SJSA1 (cell line): ENCODE data around the gene YDJC. TPM values are rescaled to one million over a fixed set of nuclear protein-coding genes. Genes with fewer than 3 reads are reported as not detected.
A peak's percentile ranks its signal among the peaks of the same experiment; 100 is the strongest.
"Not testable (repeated sequence)": the region's sequence is repeated elsewhere in the genome, so short reads cannot be mapped to it uniquely, and the experiment has no call there.

ENCODE experiments used
- DNase-seq, 2 experiments: peaks; one replicate each; pipeline ENCODE4 v3.0.0-alpha.2; 2015 to 2020; ENCODE audit warnings: low spot score in 2 of 2, low read depth in 1 of 2
- H3K27ac ChIP-seq: fragments of 250-450 bp; sonication (Bioruptor Pico); 2 replicates; pipeline ENCODE4 v1.5.1; 2020; ENCODE audit warnings: mild to moderate bottlenecking, moderate library complexity
- H3K27me3 ChIP-seq: fragments of 250-450 bp; sonication (Bioruptor Pico); replicated peaks from 2 replicates; pipeline ENCODE4 v1.5.1; 2020; ENCODE audit warnings: mild to moderate bottlenecking, moderate library complexity
- H3K36me3 ChIP-seq: fragments of 250-450 bp; sonication (Bioruptor Pico); 2 replicates; pipeline ENCODE4 v1.5.1; 2020; ENCODE audit warnings: mild to moderate bottlenecking
- H3K4me1 ChIP-seq: fragments of 250-450 bp; sonication (Bioruptor Pico); replicated peaks from 2 replicates; pipeline ENCODE4 v1.6.1; 2021; ENCODE audit warnings: mild to moderate bottlenecking
- H3K4me3 ChIP-seq: fragments of 250-450 bp; sonication (Bioruptor Pico); 2 replicates; pipeline ENCODE4 v1.5.1; 2020; ENCODE audit warnings: mild to moderate bottlenecking
- H3K9me3 ChIP-seq: fragments of 250-450 bp; sonication (Bioruptor Pico); replicated peaks from 2 replicates; pipeline ENCODE4 v1.5.1; 2020; ENCODE audit warnings: mild to moderate bottlenecking
- total RNA-seq: library from RNA; depleted of rRNA; stranded (reverse); fragments of >200 nt; shearing (Covaris generic); gene quantifications from 2 replicates; pipeline ENCODE4 v1.2.3, GENCODE V29; 2014

Gene YDJC
- total RNA-seq, 1 experiment from 2014 or later, result 36.4 TPM

GRCh38 chr22:21643533-21644357 is 13.9 kb upstream of the YDJC start:
- Histone ChIP-seq H3K9me3 (no peaks in the 10 kb centered on the region), H3K27ac (no peak overlapping the region), H3K27me3 (no peaks in the 10 kb centered on the region), H3K4me3 (no peak overlapping the region), H3K36me3 (peaks cover 28% of the 10 kb centered on the region), H3K4me1 (peaks cover 14% of the 10 kb centered on the region)
- no peak for DNase-seq

DNA sequence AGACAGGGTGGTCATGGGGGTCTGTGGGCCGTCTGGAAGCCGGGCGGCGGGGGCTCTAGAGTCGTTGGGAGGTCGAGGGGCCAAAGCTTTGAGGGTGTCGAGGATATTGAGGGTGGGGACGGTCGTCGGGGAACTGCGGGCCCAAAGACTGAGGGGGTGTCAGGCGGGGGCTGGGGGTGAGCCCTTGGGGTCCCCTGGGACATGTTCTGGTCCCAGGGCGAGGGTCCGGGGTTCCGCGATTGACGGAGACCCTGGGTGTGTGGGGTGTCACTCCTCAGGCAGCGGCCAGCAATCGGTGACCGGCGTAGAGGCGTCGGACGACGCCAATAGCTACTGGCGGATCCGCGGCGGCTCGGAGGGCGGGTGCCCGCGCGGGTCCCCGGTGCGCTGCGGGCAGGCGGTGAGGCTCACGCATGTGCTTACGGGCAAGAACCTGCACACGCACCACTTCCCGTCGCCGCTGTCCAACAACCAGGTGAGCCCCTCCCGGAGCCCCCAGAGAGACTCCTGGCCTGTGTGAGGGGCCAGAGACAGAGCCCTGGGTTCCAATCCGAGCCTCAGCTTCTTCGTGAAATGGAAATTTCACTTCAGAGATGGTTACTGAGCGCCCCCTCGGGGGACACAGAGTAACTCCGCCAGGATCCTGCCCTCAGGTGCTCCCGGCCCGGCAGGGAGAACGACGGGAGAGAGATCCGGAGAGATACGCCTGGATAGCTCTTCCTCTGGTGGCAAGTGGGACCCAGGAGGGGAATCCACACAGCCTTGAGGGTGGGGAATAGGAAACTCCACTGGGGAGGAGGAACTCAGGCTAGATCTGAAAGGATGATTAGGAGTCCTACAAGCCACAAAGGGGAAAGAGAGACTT is 13.0 kb upstream of the YDJC start:
- peaks cover 14% of the 10 kb centered on the region for H3K4me1 ChIP-seq
- DNase-seq, result peak; percentile 71 to 76
- no peaks in the 10 kb centered on the region for H3K9me3 ChIP-seq
- H3K27ac ChIP-seq, result peak overlapping the region; percentile 55
- H3K4me3 ChIP-seq, result peak overlapping the region; percentile 67
- peaks cover 24% of the 10 kb centered on the region for H3K36me3 ChIP-seq
- no peaks in the 10 kb centered on the region for H3K27me3 ChIP-seq

GRCh38 chr22:21641789-21642583 is 12.2 kb upstream of the YDJC start, which contains the start of gene SDF2L1:
Gene SDF2L1, plus strand, starts transcription at chr22:21642302. Its CDS starts 35 bp downstream, at chr22:21642337.
- Histone ChIP-seq H3K27me3 (no peaks in the 10 kb centered on the region), H3K36me3 (peaks cover 19% of the 10 kb centered on the region), H3K4me1 (peaks cover 14% of the 10 kb centered on the region), H3K27ac (peak within 1 kb of the TSS; percentile 55), H3K9me3 (no peaks in the 10 kb centered on the region), H3K4me3 (peak within 1 kb of the TSS; percentile 67)
- DNase-seq, result peak; percentile 99

GRCh38 chr22:21641417-21641788 is 11.6 kb upstream of the YDJC start:
- Histone ChIP-seq H3K4me3 (peak overlapping the region; percentile 67), H3K27me3 (no peaks in the 10 kb centered on the region), H3K27ac (peak overlapping the region; percentile 23; the same call in 1 of the 2 replicates), H3K9me3 (no peaks in the 10 kb centered on the region), H3K36me3 (peaks cover 15% of the 10 kb centered on the region), H3K4me1 (peaks cover 14% of the 10 kb centered on the region)
- no peak for DNase-seq

- H3K9me3 ChIP-seq, result no peaks in the 10 kb centered on the region
- peaks cover 11% of the 10 kb centered on the region for H3K36me3 ChIP-seq
These were observed 11.0 kb upstream of the YDJC start for GRCh38 chr22:21640810-21641209.

GRCh38 chr22:21639359-21639758 is 9.5 kb upstream of the YDJC start:
- H3K9me3 ChIP-seq, result no peaks in the 10 kb centered on the region
- H3K36me3 ChIP-seq, result peaks cover 8% of the 10 kb centered on the region
- peaks cover 14% of the 10 kb centered on the region for H3K4me1 ChIP-seq
- H3K4me3 ChIP-seq, result no peak overlapping the region
- no peaks in the 10 kb centered on the region for H3K27me3 ChIP-seq
- no peak for DNase-seq
- no peak overlapping the region for H3K27ac ChIP-seq

More at GRCh38 chr22:21640810-21641209, 11.0 kb upstream of the YDJC start:
- H3K27me3 ChIP-seq, result no peaks in the 10 kb centered on the region
- no peak overlapping the region for H3K27ac ChIP-seq
- H3K4me3 ChIP-seq, result no peak overlapping the region
- H3K4me1 ChIP-seq, result peaks cover 14% of the 10 kb centered on the region
- no peak for DNase-seq

DNA sequence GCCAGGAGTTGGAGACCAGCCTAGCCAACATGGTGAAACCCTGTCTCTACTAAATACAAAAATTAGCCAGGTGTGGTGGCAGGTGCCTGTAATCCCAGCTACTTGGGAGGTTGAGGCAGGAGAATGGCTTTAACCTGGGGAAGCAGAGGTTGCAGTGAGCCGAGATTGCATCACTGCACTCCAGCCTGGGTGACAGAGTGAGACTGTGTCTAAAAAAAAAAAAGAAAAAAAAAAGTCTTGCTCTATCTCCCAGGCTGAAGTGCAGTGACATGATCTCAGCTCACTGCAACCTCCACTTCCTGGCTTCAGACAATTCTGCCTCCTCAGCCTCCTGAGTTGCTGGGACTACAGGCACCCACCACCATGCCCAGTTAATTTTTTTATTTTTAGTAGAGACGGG is 7.6 kb upstream of the YDJC start:
- not testable (repeated sequence) for H3K9me3 ChIP-seq, H3K27me3 ChIP-seq, H3K27ac ChIP-seq, H3K36me3 ChIP-seq, DNase-seq, H3K4me3 ChIP-seq
- H3K4me1 ChIP-seq, result peaks cover 11% of the 10 kb centered on the region

DNA sequence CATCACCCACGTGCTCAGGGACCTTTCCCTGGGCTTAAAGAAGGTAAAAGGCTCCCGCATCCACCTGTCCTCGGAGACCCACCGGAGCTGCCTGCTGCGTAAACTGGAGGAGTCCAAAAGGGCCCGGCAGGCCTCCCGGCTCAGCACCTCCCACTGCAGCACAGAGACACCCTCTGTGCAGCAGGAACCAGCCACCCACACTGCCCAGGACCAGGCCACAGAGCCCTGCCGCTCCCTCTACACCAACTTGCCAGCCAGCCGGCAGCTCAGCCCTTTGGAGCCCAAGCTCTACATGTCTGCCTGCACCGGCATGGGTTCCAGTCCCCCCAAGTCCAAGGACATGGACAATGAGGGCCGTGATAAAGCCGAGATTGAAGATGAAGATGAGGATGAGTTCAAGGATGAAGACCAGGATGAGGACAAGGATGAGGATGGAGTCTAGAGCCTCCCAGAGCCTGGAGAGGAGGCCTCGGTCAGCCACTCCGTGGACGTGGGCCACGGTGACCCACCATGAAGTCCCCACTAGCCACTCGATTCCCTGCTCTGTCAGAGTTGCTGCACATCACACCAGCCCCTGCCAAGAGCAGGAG is 6.9 kb upstream of the YDJC start:
- Histone ChIP-seq H3K4me1 (peaks cover 11% of the 10 kb centered on the region), H3K27me3 (no peaks in the 10 kb centered on the region), H3K27ac (no peak overlapping the region), H3K36me3 (no peaks in the 10 kb centered on the region), H3K4me3 (no peak overlapping the region), H3K9me3 (no peaks in the 10 kb centered on the region)
- no peak for DNase-seq

GRCh38 chr22:21635771-21636510 is 6.1 kb upstream of the YDJC start:
- no peaks in the 10 kb centered on the region for H3K9me3 ChIP-seq
- no peaks in the 10 kb centered on the region for H3K27me3 ChIP-seq
- H3K4me3 ChIP-seq, result no peak overlapping the region
- DNase-seq, result no peak
- H3K36me3 ChIP-seq, result no peaks in the 10 kb centered on the region
- no peak overlapping the region for H3K27ac ChIP-seq
- H3K4me1 ChIP-seq, result peaks cover 3% of the 10 kb centered on the region

DNA sequence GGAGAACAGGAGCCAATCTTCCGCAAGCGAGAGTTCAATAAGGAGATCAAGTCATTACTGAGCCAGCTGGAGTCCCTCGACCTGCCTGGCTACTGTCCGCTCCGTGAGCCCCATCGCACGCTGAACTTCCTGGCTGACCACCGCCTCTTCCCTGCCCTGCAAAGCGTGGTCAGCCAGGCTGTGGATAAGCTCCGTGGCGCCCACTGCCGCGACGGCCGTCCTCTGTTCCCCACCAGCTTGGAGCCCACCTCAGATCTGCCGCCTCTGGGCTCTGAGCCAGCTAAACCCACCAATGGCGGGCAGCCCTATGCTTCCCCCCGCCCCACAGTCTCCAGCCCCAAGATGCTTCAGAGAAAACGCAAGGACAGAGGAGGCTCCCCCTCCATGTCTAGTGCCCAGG is 5.0 kb upstream of the YDJC start:
- no peak overlapping the region for H3K27ac ChIP-seq
- H3K4me1 ChIP-seq, result no peaks in the 10 kb centered on the region
- no peaks in the 10 kb centered on the region for H3K9me3 ChIP-seq
- no peak overlapping the region for H3K4me3 ChIP-seq
- H3K36me3 ChIP-seq, result no peaks in the 10 kb centered on the region
- no peak for DNase-seq
- no peaks in the 10 kb centered on the region for H3K27me3 ChIP-seq

GRCh38 chr22:21634081-21634480 is 4.3 kb upstream of the YDJC start:
- Histone ChIP-seq H3K27me3 (no peaks in the 10 kb centered on the region), H3K9me3 (peaks cover 5% of the 10 kb centered on the region), H3K4me3 (no peak overlapping the region), H3K4me1 (peaks cover 6% of the 10 kb centered on the region), H3K36me3 (peaks cover 7% of the 10 kb centered on the region), H3K27ac (no peak overlapping the region)
- no peak for DNase-seq

DNA sequence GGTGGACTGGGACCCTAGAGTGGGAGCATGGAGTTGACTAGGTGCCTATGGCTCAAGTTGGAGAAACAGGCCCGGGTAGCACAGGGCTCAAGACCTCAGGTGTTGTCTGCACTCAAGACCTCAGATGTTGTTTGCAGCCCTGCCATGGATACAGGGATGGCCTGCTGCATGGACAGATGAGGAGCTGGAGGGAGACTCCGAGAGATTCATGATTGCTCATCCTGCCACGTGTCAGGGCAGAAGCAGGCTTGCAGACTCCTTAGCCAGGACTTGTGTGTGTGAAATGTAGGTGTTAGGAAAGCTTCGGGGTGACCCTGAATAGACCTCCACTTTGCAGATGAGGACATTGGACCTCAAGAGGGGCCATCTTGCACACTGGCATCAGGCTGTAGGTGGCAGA is 3.7 kb upstream of the YDJC start:
- Histone ChIP-seq H3K27ac (no peak overlapping the region), H3K9me3 (peaks cover 6% of the 10 kb centered on the region), H3K27me3 (no peaks in the 10 kb centered on the region), H3K36me3 (peaks cover 11% of the 10 kb centered on the region), H3K4me1 (peaks cover 9% of the 10 kb centered on the region), H3K4me3 (no peak overlapping the region)
- no peak for DNase-seq

- DNase-seq, result no peak
- no peak overlapping the region for H3K27ac ChIP-seq
- peaks cover 9% of the 10 kb centered on the region for H3K4me1 ChIP-seq
These were observed 3.1 kb upstream of the YDJC start for GRCh38 chr22:21632931-21633330.

More at GRCh38 chr22:21632931-21633330, 3.1 kb upstream of the YDJC start:
- Histone ChIP-seq H3K27me3 (no peaks in the 10 kb centered on the region), H3K4me3 (no peak overlapping the region), H3K36me3 (peaks cover 17% of the 10 kb centered on the region), H3K9me3 (peaks cover 6% of the 10 kb centered on the region)
